HTERT RPE-1 (cell line): Measurements from ENCODE around the gene WDR41.
"Not testable (repeated sequence)": the region's sequence is repeated elsewhere in the genome, so short reads cannot be mapped to it uniquely, and the experiment has no call there.

Experiments used
- in situ Hi-C: fragments of 300-500 bp; cut with MboI; formaldehyde crosslinking; loops from 4 replicates; pipeline ENCODE4 v1.14.3; 2020; ENCODE audit warnings: low sequenced_read_pairs

The WDR41 gene

GRCh38 chr5:77409870-77410621 lies 82.1 kb downstream of the WDR41 start:
- in situ Hi-C loops, result no loop called here

DNA sequence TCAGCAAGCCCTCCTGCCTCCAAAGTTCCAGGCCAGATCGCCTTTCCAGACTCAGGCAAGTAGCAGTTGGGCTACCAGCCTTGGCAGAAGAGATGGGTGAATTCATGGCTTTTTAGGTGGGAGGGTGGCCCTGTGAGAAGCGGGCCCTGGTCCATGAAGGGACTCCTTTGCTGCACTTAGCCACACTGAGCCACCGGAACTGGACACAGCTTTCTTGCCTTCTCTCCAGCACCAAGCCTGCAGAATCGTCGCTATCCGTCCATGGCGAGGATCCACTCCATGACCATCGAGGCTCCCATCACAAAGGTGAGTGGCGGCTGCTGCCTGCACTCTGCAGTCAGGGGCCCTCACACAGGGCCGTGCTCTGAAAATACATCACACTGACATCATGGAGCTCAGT lies 85.0 kb downstream of the WDR41 start:
- in situ Hi-C loops, result no loop called here

GRCh38 chr5:77402796-77403195 lies 89.3 kb downstream of the WDR41 start:
- in situ Hi-C loops, result no loop called here

GRCh38 chr5:77400645-77401044 lies 91.5 kb downstream of the WDR41 start:
- in situ Hi-C loops, result no loop called here

GRCh38 chr5:77398896-77399295 lies 93.2 kb downstream of the WDR41 start:
- in situ Hi-C loops, result no loop called here

DNA sequence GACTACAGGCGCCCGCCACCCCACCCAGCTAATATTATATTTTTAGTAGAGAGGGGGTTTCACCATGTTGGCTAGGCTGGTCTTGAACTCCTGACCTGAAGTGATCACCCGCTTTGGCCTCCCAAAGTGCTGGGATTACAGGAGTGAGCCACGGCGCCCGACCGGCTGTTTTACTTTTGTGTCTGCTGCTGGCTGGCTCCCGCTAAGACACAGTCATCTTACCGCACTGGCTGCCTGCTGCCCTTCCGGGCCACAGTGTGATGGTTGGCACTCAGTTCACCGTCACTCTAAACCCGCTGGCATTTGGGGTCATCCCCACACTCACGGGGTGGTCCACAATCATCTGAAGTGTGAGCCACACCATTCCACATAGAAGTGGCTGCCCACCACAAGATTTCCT lies 93.7 kb downstream of the WDR41 start:
- in situ Hi-C loops, result no loop called here

DNA sequence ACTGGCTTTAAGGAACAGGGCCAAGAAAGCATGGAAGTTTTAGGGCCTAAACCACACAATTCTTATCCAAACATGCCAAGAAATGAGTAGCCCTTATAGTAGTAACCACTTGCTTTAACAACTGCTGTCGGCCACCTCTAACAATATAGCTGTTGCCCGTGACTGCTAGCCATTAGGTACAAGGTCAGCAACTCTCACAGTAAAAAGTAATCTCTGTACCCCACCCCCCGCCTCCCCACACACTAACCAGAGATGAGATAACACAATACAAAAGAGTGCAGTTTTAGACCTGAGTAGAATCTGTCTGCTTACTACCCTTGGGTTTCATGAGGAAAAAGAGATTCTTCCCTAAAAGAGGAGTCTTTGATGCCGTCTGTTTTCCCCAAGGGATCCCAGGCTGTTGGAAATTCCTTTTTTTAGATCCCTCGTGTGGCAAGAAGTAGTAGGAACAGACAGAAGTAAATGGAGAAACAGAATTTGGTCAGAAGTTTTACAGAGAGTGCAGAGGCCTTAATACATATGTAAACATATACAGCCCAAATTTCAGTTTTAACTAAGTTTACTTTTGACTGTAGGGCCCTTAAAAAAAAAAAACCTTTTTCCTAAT lies 94.3 kb downstream of the WDR41 start:
- in situ Hi-C loops, result no loop called here

DNA sequence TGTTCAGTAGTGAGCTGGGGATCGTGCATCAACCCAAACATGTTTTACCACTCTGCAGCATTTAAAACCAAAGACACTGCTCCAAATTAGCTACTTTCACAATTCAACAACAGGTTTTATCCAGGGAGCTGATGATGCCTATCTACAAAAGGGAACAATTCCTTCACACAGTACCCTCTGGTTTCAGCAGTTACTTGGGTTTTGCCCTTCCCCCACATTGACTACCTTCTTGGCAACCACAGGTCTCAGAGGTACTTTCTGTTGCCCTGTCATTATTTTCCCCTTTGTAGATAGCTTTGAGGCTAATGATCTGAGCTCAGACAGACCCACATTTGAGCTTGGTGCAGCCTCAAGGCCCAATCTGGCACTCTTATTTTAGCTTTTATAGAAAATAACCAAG lies 96.1 kb downstream of the WDR41 start:
- in situ Hi-C loops, result no loop called here

- in situ Hi-C loops, result no loop called here
These were observed 97.9 kb downstream of the WDR41 start for GRCh38 chr5:77394064-77394715.

- in situ Hi-C loops, result no loop called here
These were observed 100.8 kb downstream of the WDR41 start for GRCh38 chr5:77391240-77391765.

DNA sequence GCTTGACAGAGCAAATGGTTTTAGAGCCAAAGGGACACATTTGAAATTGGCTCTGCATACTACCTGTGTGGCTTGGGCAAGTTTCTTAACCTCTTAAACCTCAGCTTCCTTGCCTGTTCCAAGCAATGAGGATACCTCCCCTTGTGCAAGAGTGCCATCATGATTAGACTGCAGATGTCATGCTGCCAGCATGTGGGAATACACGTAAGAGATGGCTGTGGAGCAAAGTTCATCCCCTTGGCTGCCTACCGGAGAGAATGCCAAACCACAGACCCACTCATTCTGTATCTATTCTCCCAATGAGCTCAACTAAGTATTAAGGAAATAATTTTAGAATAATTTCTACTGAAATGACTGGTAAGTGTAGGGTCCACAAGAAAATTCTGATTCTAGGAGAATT lies 101.3 kb downstream of the WDR41 start:
- in situ Hi-C loops, result no loop called here

DNA sequence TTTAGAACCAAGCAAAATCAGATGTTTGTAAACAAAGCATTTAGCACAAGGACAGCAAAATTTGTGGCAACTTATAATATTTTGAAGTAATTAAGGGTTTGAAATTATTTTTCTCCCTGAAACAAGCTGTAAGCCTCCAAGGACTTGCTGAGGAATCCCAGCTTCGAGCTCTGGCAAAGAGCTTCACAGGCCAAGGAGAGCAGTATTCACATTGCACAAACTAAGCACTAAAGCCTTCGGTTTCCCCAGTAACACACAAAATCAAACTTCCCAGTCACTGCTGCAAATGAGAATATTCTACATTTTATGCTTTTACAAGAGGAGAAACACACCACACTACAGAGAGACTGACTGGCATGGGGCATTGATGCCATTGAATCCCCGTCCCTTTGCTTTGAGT lies 101.9 kb downstream of the WDR41 start:
- in situ Hi-C loops, result no loop called here

GRCh38 chr5:77389746-77390145 lies 102.4 kb downstream of the WDR41 start:
- in situ Hi-C loops, result no loop called here

- in situ Hi-C loops, result not testable (repeated sequence)
These were observed 105.8 kb downstream of the WDR41 start for GRCh38 chr5:77386340-77386739.

DNA sequence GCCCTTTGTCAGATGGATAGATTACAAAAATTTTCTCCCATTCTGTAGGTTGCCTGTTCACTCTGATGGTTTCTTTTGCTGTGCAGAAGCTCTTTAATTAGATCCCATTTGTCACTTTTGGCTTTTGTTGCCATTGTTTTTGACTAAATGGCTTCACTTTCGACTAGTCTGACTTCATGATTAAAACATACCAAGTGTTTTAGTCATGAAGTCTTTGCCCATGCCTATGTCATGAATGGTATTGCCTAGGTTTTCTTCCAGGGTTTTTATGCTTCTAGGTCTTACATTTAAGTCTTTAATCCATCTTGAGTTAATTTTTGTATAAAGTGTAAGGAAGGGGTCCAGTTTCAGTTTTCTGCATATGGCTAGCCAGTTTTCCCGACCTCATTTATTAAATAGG lies 108.8 kb downstream of the WDR41 start:
- in situ Hi-C loops, result not testable (repeated sequence)
